ENCODE measurements around the gene FOXD1. TPM values are rescaled to one million over a fixed set of nuclear protein-coding genes. Genes with fewer than 3 reads are reported as not detected.

The FOXD1 gene
- total and polyA plus RNA-seq, 9 of the 15 experiments (the other 6 are each of a cell fraction or from before 2014, with no cell fraction given): 0.03 to 0.40 (median 0.10) TPM; not detected in 4

GRCh38 chr5:73451224-73452130 lies 2.9 kb upstream of the FOXD1 start (continued):
- TF ChIP-seq CUX1 (CRISPR knock-in tag; IDR thresholded peaks at IDR 0.05) (no peak), CREB1 (IDR thresholded peaks at IDR 0.05) (peak; percentile 17; the same call in 1 of the 2 replicates), CREB1 (CRISPR knock-in tag; IDR thresholded peaks at IDR 0.05) (no peak), DDX20 (tag; IDR thresholded peaks at IDR 0.05; ENCODE audit: low read depth) (no peak), HNRNPLL (IDR thresholded peaks at IDR 0.05; ENCODE audit: low read depth, low read length, poor library complexity, severe bottlenecking) (peak; percentile 43), NR3C1 (CRISPR knock-in tag; IDR thresholded peaks at IDR 0.05) (no peak), RAD51 (IDR thresholded peaks at IDR 0.05; ENCODE audit: borderline replicate concordance, low read depth) (peak; percentile 34; the same call in 1 of the 2 replicates), PURB (CRISPR knock-in tag; IDR thresholded peaks at IDR 0.05; ENCODE audit: low read depth) (no peak), CCNT2 (IDR thresholded peaks at IDR 0.05; ENCODE audit: borderline replicate concordance, extremely low read depth, insufficient read length, low read depth, low read length) (no peak), NRF1 (conservative IDR thresholded peaks at IDR 0.05 in 1 of 2, IDR thresholded peaks at IDR 0.05 in 1 of 2) (peak; percentile 17 to 25; a peak in 1 of 4 replicates), UBTF (IDR thresholded peaks at IDR 0.05; ENCODE audit: borderline replicate concordance in 1 of 2, low read depth in 2 of 2, low read length in 2 of 2) (0 out of 4 replicates have a peak, but pooled peaks have one; percentile 21 to 32), FIP1L1 (IDR thresholded peaks at IDR 0.05; ENCODE audit: low read depth, low read length, poor library complexity, severe bottlenecking) (peak; percentile 29)
- TF ChIP-seq, protein P1, sequence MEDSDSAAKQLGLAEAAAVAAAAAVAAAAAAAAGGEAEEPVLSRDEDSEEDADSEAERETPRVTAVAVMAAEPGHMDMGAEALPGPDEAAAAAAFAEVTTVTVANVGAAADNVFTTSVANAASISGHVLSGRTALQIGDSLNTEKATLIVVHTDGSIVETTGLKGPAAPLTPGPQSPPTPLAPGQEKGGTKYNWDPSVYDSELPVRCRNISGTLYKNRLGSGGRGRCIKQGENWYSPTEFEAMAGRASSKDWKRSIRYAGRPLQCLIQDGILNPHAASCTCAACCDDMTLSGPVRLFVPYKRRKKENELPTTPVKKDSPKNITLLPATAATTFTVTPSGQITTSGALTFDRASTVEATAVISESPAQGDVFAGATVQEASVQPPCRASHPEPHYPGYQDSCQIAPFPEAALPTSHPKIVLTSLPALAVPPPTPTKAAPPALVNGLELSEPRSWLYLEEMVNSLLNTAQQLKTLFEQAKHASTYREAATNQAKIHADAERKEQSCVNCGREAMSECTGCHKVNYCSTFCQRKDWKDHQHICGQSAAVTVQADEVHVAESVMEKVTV (CRISPR knock-in tag; IDR thresholded peaks at IDR 0.05): peak; percentile 49
- TF ChIP-seq, protein P2, sequence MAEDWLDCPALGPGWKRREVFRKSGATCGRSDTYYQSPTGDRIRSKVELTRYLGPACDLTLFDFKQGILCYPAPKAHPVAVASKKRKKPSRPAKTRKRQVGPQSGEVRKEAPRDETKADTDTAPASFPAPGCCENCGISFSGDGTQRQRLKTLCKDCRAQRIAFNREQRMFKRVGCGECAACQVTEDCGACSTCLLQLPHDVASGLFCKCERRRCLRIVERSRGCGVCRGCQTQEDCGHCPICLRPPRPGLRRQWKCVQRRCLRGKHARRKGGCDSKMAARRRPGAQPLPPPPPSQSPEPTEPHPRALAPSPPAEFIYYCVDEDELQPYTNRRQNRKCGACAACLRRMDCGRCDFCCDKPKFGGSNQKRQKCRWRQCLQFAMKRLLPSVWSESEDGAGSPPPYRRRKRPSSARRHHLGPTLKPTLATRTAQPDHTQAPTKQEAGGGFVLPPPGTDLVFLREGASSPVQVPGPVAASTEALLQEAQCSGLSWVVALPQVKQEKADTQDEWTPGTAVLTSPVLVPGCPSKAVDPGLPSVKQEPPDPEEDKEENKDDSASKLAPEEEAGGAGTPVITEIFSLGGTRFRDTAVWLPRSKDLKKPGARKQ (CRISPR knock-in tag; IDR thresholded peaks at IDR 0.05): no peak

All from K562 (cell line).